ENCODE measurements around the gene BACH2.

DNA sequence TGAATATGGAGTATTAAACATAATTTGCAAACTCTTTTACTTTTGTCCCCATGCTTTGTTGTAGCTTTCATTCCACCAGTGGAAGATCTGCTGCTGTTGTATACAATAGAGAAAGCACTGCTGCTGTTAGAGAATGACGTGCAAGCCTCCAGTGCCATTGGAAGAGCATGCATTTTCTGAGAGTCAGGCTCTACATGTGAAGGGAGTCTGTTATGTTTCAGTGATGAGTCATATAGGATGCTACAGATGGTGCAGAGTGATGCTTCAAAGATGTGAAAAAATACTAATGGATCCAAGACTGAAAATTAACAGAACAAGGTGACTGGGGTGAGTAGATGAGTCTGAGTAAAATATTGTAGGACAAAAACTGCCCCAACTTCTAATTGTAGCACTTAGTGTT lies 22.4 kb upstream of the BACH2 start:
- TF ChIP-seq, protein P1, sequence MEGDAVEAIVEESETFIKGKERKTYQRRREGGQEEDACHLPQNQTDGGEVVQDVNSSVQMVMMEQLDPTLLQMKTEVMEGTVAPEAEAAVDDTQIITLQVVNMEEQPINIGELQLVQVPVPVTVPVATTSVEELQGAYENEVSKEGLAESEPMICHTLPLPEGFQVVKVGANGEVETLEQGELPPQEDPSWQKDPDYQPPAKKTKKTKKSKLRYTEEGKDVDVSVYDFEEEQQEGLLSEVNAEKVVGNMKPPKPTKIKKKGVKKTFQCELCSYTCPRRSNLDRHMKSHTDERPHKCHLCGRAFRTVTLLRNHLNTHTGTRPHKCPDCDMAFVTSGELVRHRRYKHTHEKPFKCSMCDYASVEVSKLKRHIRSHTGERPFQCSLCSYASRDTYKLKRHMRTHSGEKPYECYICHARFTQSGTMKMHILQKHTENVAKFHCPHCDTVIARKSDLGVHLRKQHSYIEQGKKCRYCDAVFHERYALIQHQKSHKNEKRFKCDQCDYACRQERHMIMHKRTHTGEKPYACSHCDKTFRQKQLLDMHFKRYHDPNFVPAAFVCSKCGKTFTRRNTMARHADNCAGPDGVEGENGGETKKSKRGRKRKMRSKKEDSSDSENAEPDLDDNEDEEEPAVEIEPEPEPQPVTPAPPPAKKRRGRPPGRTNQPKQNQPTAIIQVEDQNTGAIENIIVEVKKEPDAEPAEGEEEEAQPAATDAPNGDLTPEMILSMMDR (conservative IDR thresholded peaks at IDR 0.05), result no peak
- no peak for TF ChIP-seq ZFX (IDR thresholded peaks at IDR 0.05)

All from C4-2B (cell line).